WTC11 (cell line): ENCODE measurements around the gene AFAP1L1. TPM values are rescaled to one million over a fixed set of nuclear protein-coding genes. Genes with fewer than 3 reads are reported as not detected.

ENCODE experiments used
- ATAC-seq: fragments of 200-7000 bp; cut with Tn5 transposase; 2 replicates; pipeline ENCODE4 v1.10.0; 2021; ENCODE audit warnings: mild to moderate bottlenecking, moderate library complexity
- CTCF ChIA-PET: fragments of 300-600 bp; sonication (Branson Sonifier 250); formaldehyde crosslinking; loops from one replicate; lab custom pipeline; 2021; ENCODE audit warnings: antibody characterized with exemption; lab: Charles Lee
- POLR2A ChIA-PET: fragments of 350-600 bp; sonication (Branson Sonifier 250); formaldehyde crosslinking; loops from one replicate; lab custom pipeline; 2021; ENCODE audit warnings: antibody characterized with exemption; lab: Charles Lee
- DNase-seq: peaks from one replicate; pipeline ENCODE4 v3.0.0; 2021; ENCODE audit warnings: low spot score
- H3K27ac Mint-ChIP-seq: 2 replicates; pipeline ENCODE4 v1.8.0; 2021; ENCODE audit warnings: mixed read lengths
- H3K27me3 Mint-ChIP-seq: 2 replicates; pipeline ENCODE4 v1.8.0; 2021; ENCODE audit warnings: low read depth, mild to moderate bottlenecking, moderate library complexity, mixed read lengths
- H3K36me3 Mint-ChIP-seq: 2 replicates; pipeline ENCODE4 v1.8.0; 2021; ENCODE audit warnings: mixed read lengths
- H3K4me1 Mint-ChIP-seq: 2 replicates; pipeline ENCODE4 v1.8.0; 2022; ENCODE audit warnings: mixed read lengths
- H3K4me3 Mint-ChIP-seq: 2 replicates; pipeline ENCODE4 v1.8.0; 2021; ENCODE audit warnings: mild to moderate bottlenecking, moderate library complexity, mixed read lengths
- H3K9me3 Mint-ChIP-seq: 2 replicates; pipeline ENCODE4 v1.8.0; 2021; ENCODE audit warnings: mixed read lengths
- ARID4B ChIP-seq: sonication (generic); formaldehyde crosslinking; IDR thresholded peaks from 2 replicates; pipeline ENCODE4 v1.8.0; 2023; ENCODE audit warnings: missing genetic modification reagents, mild to moderate bottlenecking, borderline replicate concordance
- CTCF ChIP-seq: fragments of 200-600 bp; IDR thresholded peaks from 2 replicates; pipeline ENCODE4 v1.8.0; 2022; ENCODE audit warnings: antibody characterized with exemption
- E2F4 ChIP-seq: sonication (generic); formaldehyde crosslinking; IDR thresholded peaks from 2 replicates; pipeline ENCODE4 v1.8.1; 2022; ENCODE audit warnings: low read depth, mild to moderate bottlenecking, moderate library complexity, missing genetic modification reagents, borderline replicate concordance
- FOXJ3 ChIP-seq: sonication (generic); formaldehyde crosslinking; IDR thresholded peaks from 2 replicates; pipeline ENCODE4 v1.9.0; 2021; ENCODE audit warnings: missing genetic modification reagents, mild to moderate bottlenecking, borderline replicate concordance
- FOXK1 ChIP-seq: sonication (generic); formaldehyde crosslinking; IDR thresholded peaks from 2 replicates; pipeline ENCODE4 v1.8.0; 2022; ENCODE audit warnings: mild to moderate bottlenecking, moderate library complexity, missing genetic modification reagents
- GRHL2 ChIP-seq: fragments of 250-450 bp; sonication (Bioruptor Pico); IDR thresholded peaks from 2 replicates; pipeline ENCODE4 v1.8.0; 2022; ENCODE audit warnings: mild to moderate bottlenecking, moderate library complexity; ENCODE audit not compliant: insufficient replicate concordance, severe bottlenecking
- HMGXB4 ChIP-seq: sonication (generic); formaldehyde crosslinking; IDR thresholded peaks from 2 replicates; pipeline ENCODE4 v1.8.1; 2023; ENCODE audit warnings: mild to moderate bottlenecking, moderate library complexity, missing genetic modification reagents
- PREB ChIP-seq: sonication (generic); formaldehyde crosslinking; IDR thresholded peaks from 2 replicates; pipeline ENCODE4 v1.8.1; 2022; ENCODE audit warnings: mild to moderate bottlenecking, missing genetic modification reagents, moderate library complexity, borderline replicate concordance
- SMAD3 ChIP-seq: sonication (generic); formaldehyde crosslinking; IDR thresholded peaks from 2 replicates; pipeline ENCODE4 v1.8.0; 2022; ENCODE audit warnings: missing genetic modification reagents, mild to moderate bottlenecking, borderline replicate concordance
- SOX15 ChIP-seq: fragments of 250-450 bp; sonication (Bioruptor Pico); IDR thresholded peaks from 2 replicates; pipeline ENCODE4 v1.9.0; 2021; ENCODE audit warnings: mild to moderate bottlenecking
- SP1 ChIP-seq: sonication (generic); formaldehyde crosslinking; conservative IDR thresholded peaks from 2 replicates; pipeline ENCODE4 v1.8.1; 2022; ENCODE audit warnings: missing genetic modification reagents
- STAT6 ChIP-seq: sonication (generic); formaldehyde crosslinking; conservative IDR thresholded peaks from 2 replicates; pipeline ENCODE4 v1.8.1; 2023; ENCODE audit warnings: mild to moderate bottlenecking, low read depth, missing genetic modification reagents, moderate library complexity
- USF1 ChIP-seq: sonication (generic); formaldehyde crosslinking; IDR thresholded peaks from 2 replicates; pipeline ENCODE4 v1.8.0; 2022; ENCODE audit warnings: mild to moderate bottlenecking, missing genetic modification reagents
- ZBTB21 ChIP-seq: sonication (generic); formaldehyde crosslinking; IDR thresholded peaks from 2 replicates; pipeline ENCODE4 v1.8.1; 2023; ENCODE audit warnings: mild to moderate bottlenecking, missing genetic modification reagents, borderline replicate concordance
- ZMAT4 ChIP-seq: fragments of 250-450 bp; sonication (Bioruptor Pico); IDR thresholded peaks from 2 replicates; pipeline ENCODE4 v1.9.0; 2021; ENCODE audit warnings: mild to moderate bottlenecking
- ZNF416 ChIP-seq: fragments of 250-450 bp; sonication (Bioruptor Pico); IDR thresholded peaks from 2 replicates; pipeline ENCODE4 v1.9.0; 2021; ENCODE audit warnings: mild to moderate bottlenecking, inconsistent platforms
- ZNF512 ChIP-seq: sonication (generic); formaldehyde crosslinking; IDR thresholded peaks from 2 replicates; pipeline ENCODE4 v1.8.1; 2022; ENCODE audit warnings: missing genetic modification reagents, borderline replicate concordance
- total RNA-seq: library from RNA; stranded (reverse); gene quantifications from 3 replicates; pipeline ENCODE4 v1.2.3, GENCODE V29; 2021

The AFAP1L1 gene
- total RNA-seq, 1 experiment from 2014 or later: 8.4 TPM

GRCh38 chr5:149348518-149348917, 76.9 kb downstream of the AFAP1L1 start (continued):
- TF ChIP-seq E2F4 (CRISPR knock-in tag): no peak
- no peak for TF ChIP-seq HMGXB4 (CRISPR knock-in tag)
- no peak for TF ChIP-seq PREB (CRISPR knock-in tag)
- TF ChIP-seq FOXJ3 (CRISPR knock-in tag): no peak
- no peak for TF ChIP-seq ZBTB21 (CRISPR knock-in tag)
- TF ChIP-seq SP1 (CRISPR knock-in tag): no peak
- no peak for TF ChIP-seq CTCF
- TF ChIP-seq ZMAT4: no peak
- TF ChIP-seq SMAD3 (CRISPR knock-in tag): no peak
- no peak for TF ChIP-seq STAT6 (CRISPR knock-in tag)

- ChIA-PET POLR2A (interaction anchor here (0.7 kb wide), 1 partner anchor 90 kb away, joined by 4 read pairs; no protein-coding TSS in a partner anchor), CTCF (interaction anchor here (0.6 kb wide), 1 partner anchor 292 kb away, joined by 4 read pairs; no protein-coding TSS in a partner anchor)
- Mint-ChIP-seq H3K36me3 (peaks cover 70% of the 10 kb centered on the region), H3K4me1 (peaks cover 20% of the 10 kb centered on the region), H3K27me3 (no peaks in the 10 kb centered on the region; the same call in 1 of the 2 replicates), H3K27ac (no peak overlapping the region), H3K9me3 (no peaks in the 10 kb centered on the region), H3K4me3 (no peak overlapping the region)
- DNase-seq (no peak), ATAC-seq (no peak)
- TF ChIP-seq ZMAT4 (no peak), ARID4B (CRISPR knock-in tag) (no peak), ZNF512 (CRISPR knock-in tag) (no peak), GRHL2 (no peak), FOXK1 (no peak), USF1 (CRISPR knock-in tag) (no peak), SOX15 (CRISPR knock-in tag) (no peak), ZNF416 (CRISPR knock-in tag) (no peak)
Measured at GRCh38 chr5:149349382-149349781, 77.7 kb downstream of the AFAP1L1 start.
